MM.1S (cell line): ENCODE results near the gene OSBPL10.

ENCODE experiments used
- EZH2 ChIP-seq: fragments of 300-600 bp; sonication (generic); optimal IDR thresholded peaks from 2 replicates; pipeline ENCODE3; 2017; ENCODE audit warnings: low read depth, mild to moderate bottlenecking, antibody characterized with exemption, low read length, mixed read lengths
- EZH2phosphoT487 ChIP-seq: fragments of 300-600 bp; sonication (generic); IDR thresholded peaks from 2 replicates; pipeline ENCODE4 v1.6.1; 2018; ENCODE audit warnings: antibody characterized with exemption, low read length
- TF ChIP-seq, protein P1 (sequence below): fragments of 300-600 bp; sonication (generic); IDR thresholded peaks from 2 replicates; pipeline ENCODE4 v1.5.1; 2016; ENCODE audit warnings: antibody characterized with exemption, low read length, mixed read lengths

DNA sequence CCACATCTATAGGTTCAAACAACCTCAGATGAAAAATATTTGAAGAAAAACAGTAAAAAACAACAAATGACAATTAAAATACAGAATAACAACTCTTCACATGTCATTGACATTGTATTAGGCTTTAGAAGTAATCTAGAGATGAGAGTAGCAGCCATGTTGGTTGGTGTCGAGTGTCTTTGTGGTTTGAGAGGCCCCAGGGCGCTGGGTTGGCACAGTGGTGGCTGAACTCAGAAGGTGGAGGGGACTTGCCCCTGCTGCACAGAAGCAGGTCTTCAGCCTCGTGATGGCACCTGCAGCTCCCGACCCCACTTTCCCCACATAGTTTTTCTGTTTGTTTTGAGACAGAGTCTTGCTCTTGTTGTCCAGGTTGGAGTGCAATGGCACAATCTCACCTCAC, 187.2 kb downstream of the OSBPL10 start:
- TF ChIP-seq, protein P1, sequence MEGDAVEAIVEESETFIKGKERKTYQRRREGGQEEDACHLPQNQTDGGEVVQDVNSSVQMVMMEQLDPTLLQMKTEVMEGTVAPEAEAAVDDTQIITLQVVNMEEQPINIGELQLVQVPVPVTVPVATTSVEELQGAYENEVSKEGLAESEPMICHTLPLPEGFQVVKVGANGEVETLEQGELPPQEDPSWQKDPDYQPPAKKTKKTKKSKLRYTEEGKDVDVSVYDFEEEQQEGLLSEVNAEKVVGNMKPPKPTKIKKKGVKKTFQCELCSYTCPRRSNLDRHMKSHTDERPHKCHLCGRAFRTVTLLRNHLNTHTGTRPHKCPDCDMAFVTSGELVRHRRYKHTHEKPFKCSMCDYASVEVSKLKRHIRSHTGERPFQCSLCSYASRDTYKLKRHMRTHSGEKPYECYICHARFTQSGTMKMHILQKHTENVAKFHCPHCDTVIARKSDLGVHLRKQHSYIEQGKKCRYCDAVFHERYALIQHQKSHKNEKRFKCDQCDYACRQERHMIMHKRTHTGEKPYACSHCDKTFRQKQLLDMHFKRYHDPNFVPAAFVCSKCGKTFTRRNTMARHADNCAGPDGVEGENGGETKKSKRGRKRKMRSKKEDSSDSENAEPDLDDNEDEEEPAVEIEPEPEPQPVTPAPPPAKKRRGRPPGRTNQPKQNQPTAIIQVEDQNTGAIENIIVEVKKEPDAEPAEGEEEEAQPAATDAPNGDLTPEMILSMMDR = no peak
- TF ChIP-seq EZH2 = no peak
- no peak for TF ChIP-seq EZH2phosphoT487
